ENCODE data around the gene C3orf22. TPM values are rescaled to one million over a fixed set of nuclear protein-coding genes. Genes with fewer than 3 reads are reported as not detected.

Gene C3orf22
- total RNA-seq, 2 experiments from 2014 or later: not detected

DNA sequence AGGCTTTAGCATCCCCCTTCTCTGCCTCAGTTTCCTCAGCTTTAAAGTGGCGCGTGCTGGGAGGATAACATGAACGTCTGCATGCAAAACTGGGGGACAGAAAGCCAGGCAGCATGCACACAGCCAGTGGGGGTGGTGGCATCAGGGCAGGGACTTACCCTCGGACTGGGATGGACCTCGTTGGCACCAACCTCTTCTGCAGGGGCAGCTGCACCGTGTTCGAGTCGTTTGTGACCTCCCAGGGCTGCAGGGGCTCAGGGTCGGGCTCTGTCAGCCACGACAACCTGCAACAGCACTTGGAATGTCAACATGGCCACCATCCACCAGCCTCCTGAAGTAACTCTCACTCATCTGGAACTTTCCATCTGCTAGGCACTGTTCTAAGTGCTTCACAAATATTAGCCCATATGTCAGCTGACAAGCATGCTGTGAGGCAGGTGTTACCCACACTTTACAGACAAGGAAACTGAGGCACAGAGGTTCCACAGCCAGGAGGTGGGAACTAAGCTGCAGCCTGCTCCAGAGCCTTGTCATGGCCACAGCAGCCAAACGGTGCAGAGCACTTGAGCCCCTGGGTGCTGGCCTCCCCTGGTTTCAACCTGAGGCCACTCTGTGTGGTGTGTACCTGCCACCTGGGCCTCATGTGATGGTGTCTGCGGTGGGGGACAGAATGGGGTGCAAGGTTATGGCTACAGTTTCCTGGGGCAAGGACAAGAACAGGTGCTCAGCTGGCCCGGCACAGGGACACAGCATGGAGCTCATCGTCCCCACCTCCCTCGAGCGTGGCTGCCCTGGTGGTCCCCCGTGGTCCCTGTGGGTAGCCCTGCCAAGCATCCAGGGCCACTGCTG, 6.7 kb downstream of the C3orf22 start:
- ChIA-PET POLR2A (no interaction called here), CTCF (no interaction called here)
- no peaks in the 10 kb centered on the region for H3K36me3 Mint-ChIP-seq (ENCODE audit: low read depth)
- DNase-seq (no peak), ATAC-seq (no peak)
- no peaks in the 10 kb centered on the region for H3K27me3 Mint-ChIP-seq
- H3K4me3 Mint-ChIP-seq: no peak overlapping the region
- H3K27ac Mint-ChIP-seq: no peak overlapping the region
- TF ChIP-seq, protein P1, sequence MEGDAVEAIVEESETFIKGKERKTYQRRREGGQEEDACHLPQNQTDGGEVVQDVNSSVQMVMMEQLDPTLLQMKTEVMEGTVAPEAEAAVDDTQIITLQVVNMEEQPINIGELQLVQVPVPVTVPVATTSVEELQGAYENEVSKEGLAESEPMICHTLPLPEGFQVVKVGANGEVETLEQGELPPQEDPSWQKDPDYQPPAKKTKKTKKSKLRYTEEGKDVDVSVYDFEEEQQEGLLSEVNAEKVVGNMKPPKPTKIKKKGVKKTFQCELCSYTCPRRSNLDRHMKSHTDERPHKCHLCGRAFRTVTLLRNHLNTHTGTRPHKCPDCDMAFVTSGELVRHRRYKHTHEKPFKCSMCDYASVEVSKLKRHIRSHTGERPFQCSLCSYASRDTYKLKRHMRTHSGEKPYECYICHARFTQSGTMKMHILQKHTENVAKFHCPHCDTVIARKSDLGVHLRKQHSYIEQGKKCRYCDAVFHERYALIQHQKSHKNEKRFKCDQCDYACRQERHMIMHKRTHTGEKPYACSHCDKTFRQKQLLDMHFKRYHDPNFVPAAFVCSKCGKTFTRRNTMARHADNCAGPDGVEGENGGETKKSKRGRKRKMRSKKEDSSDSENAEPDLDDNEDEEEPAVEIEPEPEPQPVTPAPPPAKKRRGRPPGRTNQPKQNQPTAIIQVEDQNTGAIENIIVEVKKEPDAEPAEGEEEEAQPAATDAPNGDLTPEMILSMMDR (IDR thresholded peaks at IDR 0.05): no peak
- H3K9me3 Mint-ChIP-seq: no peaks in the 10 kb centered on the region
- H3K4me1 Mint-ChIP-seq (ENCODE audit: low read depth): no peaks in the 10 kb centered on the region
- intact Hi-C loops (cut with micrococcal nuclease): no loop called here

DNA sequence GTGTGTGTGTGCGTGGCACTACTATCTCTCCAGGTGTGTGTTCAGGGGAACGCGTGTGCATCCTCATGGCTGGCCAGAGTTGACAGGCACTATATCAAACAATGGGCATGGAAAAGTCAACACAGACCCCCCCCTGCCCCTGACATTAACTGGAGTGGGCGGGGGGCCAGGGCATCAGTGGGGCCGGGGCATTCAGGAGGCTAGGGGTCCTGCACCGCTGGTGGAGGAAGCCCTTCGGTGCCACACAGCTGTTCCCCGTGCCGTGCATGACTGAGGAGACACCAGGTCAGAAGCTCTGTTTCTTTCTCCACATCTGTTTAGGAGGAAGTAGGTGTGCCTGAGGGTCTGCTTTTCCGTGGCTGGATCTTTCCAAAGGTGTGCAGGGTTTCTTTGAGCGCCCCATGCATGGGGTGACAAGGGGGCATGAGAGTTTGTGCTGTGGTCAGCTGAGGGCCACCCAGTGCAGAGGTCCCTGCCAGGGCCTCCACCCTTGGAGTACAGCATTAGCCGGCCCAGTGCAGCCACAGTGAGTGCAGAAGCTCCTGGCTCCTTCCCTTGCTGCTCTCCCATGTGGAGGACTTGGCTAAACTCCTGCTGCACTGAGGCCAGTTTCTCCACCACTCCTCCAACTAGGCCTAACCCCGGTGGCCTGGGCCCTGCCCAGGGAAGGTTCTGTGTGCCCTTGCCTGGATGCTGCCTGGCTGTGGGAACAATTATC, 7.5 kb downstream of the C3orf22 start:
- no peaks in the 10 kb centered on the region for H3K27me3 Mint-ChIP-seq
- ATAC-seq (no peak), DNase-seq (no peak)
- TF ChIP-seq, protein P1 (IDR thresholded peaks at IDR 0.05): no peak
- ChIA-PET CTCF (no interaction called here), POLR2A (no interaction called here)
- H3K36me3 Mint-ChIP-seq (ENCODE audit: low read depth): no peaks in the 10 kb centered on the region
- no peaks in the 10 kb centered on the region for H3K4me1 Mint-ChIP-seq (ENCODE audit: low read depth)
- intact Hi-C loops (cut with micrococcal nuclease): no loop called here
- H3K9me3 Mint-ChIP-seq: no peaks in the 10 kb centered on the region
- no peak overlapping the region for H3K4me3 Mint-ChIP-seq
- no peak overlapping the region for H3K27ac Mint-ChIP-seq

DNA sequence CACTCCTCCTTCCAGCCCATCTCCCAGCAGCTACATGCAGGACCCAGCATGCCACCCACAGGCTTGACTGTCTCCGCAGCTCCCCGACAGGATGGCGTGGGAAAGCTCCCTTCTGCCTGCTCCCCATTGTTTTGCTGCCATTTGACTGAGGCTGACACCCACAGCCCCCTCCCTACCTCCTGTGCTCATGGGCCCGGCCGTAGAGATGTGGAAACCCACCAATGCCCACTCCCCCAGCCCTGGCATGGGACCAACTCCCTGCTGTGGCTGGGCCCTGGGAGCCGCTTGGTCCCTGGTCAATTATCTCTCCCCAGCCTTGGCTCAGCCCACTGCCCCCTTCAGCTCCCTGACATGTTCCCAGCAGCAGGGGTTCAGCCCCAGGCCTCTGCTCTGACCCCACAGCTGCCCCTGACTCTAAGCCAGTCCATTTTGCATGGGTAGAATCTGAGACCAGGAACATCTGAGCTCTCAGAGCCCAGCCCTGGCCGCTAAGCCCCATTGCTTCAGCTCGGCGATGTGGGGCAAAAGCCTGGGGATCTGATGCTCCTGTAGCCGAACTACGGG, 8.2 kb downstream of the C3orf22 start:
- TF ChIP-seq, protein P1 (IDR thresholded peaks at IDR 0.05): no peak
- ATAC-seq (no peak), DNase-seq (no peak)
- POLR2A ChIA-PET: no interaction called here
- Mint-ChIP-seq H3K27me3 (no peaks in the 10 kb centered on the region), H3K27ac (no peak overlapping the region), H3K36me3 (ENCODE audit: low read depth) (no peaks in the 10 kb centered on the region), H3K9me3 (no peaks in the 10 kb centered on the region), H3K4me1 (ENCODE audit: low read depth) (no peaks in the 10 kb centered on the region), H3K4me3 (no peak overlapping the region)
- CTCF ChIA-PET: no interaction called here
- intact Hi-C loops (cut with micrococcal nuclease): no loop called here

DNA sequence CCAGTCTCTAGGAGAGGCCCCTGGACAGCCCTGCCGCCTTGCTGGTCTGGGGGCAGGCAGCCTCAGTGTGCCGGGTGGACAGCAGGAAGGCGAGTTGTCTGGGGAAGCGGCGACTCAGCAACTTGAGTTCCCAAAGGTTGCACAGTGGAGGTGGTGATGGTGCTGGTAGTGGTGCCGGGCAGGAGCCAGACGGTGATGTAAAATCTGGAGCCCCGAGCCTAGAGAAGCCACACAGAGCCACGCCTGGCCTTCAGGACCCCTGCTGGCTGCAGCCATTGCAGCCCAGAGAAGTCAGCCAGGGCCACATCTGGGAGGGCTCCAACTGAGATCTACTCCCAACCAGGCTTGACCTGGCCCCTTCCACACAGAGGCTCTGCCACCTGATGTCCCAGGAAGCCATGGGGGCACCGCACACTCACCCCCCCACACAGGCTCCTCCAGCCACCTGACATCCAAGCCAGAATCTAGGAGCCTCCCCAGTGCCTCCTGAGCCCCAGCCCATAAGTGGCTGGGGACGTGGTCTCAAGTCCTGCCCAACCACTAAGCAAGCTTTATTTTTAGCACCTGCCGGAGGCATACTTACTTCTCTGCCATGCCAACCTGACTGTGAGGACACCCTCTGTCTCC, 8.8 kb downstream of the C3orf22 start:
- Mint-ChIP-seq H3K36me3 (ENCODE audit: low read depth) (no peaks in the 10 kb centered on the region), H3K27me3 (no peaks in the 10 kb centered on the region), H3K4me3 (no peak overlapping the region), H3K27ac (no peak overlapping the region), H3K4me1 (ENCODE audit: low read depth) (no peaks in the 10 kb centered on the region), H3K9me3 (no peaks in the 10 kb centered on the region)
- intact Hi-C loops (cut with micrococcal nuclease): no loop called here
- no peak for ATAC-seq
- TF ChIP-seq, protein P1 (IDR thresholded peaks at IDR 0.05): no peak
- ChIA-PET POLR2A (no interaction called here), CTCF (no interaction called here)
- DNase-seq: no peak
